T-helper 1 cell (primary cell): ENCODE measurements around the gene FYN.

Experiments used
- DNase-seq, 5 donors: peaks; one replicate each; pipeline ENCODE4 v3.0.0-alpha.2; 2012 to 2020

The FYN gene

GRCh38 chr6:111745636-111746035, 127.6 kb downstream of the FYN start:
- DNase-seq = no peak

GRCh38 chr6:111745186-111745585, 128.1 kb downstream of the FYN start:
- no peak for DNase-seq

GRCh38 chr6:111743862-111744692, 129.2 kb downstream of the FYN start:
- DNase-seq = no peak

DNA sequence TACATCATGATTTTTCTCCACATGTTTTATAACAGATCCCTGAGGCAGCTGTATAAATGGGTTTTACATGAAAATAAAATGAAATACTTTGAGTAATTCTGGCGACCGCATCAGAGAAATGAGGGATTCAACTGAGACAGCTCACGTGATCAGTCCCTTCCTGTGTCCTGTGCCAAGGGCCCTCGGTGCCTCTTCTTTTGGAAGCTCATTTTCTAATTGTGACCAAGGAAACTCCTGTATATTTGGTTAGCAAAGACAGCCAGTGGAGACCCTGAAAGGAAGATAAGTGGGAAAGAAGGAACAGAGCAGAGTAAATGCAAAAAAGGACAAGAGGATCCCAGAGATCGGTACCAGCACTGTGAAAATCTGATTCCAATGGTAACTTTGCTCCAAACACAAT, 129.9 kb downstream of the FYN start:
- DNase-seq = no peak

DNA sequence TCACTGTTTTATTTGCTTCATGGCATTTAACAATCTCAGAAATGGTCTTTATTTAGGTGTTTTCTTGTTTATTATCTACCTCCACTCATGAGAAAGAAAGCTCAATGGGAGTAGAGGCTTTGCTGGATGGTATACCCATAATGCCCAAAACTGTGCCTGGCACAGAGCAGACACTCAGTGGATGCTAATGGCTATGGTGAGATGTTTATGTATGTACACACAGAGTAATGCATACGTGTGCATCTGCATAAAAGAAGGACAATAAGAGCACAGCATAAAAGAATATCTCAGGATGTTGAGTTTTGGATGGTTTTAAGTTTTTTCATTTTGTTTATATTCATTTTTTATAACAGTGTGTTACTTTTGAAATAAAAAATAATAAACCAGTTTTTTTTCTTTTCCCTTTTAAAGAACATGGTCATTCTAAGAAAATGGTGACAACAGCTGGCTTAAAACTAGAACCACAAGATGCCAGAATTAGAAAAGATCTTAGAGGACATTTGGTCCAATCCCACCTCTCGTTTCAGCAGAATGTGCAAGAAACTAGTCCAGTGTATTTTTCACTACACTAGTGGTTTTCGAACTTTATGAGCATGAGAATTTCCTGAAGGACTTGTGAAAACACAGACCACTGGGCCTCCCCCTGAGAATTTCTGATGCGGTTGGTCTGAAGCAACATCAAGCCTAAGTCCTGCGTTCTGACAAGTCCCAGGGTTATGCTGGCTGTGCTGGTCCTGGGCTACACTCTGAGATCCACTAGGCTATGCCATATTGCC, 131.9 kb downstream of the FYN start:
- no peak for DNase-seq

- no peak for DNase-seq
These were observed 132.7 kb downstream of the FYN start for GRCh38 chr6:111740506-111740905.

- DNase-seq = no peak
These were observed 134.0 kb downstream of the FYN start for GRCh38 chr6:111739257-111739696.

GRCh38 chr6:111738631-111739030, 134.6 kb downstream of the FYN start:
- DNase-seq = no peak

- DNase-seq = no peak
These were observed 135.1 kb downstream of the FYN start for GRCh38 chr6:111738156-111738555.

- DNase-seq = peak in 1 of 5 donors; percentile 56
These were observed 136.2 kb downstream of the FYN start for GRCh38 chr6:111737065-111737521.

- DNase-seq = no peak
These were observed 137.1 kb downstream of the FYN start for GRCh38 chr6:111736005-111736608.

DNA sequence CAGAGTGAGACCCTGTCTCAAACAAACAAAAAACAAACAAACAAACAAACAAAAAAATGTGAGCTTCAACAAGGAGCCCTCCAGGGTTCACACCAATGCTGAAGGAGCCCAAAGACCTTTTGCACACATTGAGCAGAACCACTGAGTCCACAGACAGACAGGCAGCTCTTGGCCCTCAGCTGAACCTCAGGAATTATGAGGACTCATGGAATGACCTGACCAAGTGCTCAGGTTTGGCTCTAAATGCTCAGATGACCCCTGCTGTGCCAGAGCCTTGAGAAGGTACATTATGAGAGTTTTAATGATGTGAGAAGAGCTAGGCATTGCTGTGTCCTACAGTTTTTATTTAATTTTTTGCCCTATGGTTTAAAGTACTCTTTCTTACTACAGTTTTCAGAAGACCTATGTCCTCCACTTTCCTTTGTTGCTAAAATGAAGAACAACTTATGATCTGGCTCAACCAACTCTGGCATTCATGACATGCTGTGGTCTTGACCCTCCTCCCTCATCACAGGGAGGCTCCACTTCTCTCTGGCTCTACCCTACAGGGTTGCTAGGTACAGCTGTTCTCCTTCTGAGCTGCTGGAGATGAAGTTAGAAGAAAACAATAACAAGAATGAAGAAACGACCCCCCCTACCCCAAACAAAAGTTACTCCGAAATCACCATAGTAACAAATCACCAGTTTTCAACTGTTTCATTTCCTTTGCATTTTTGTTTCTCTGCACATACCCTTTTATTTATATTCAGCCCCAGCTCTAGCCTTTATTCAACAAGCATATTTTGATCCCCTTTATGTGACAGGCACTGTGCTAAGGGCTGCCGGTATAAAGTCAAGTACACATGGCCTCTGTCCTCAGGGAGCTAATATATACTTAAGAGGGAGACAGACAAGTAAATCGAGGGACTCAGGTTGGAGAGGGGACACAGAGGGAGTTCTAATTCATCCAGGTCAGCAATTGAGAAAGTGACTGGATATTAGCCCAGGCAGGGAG, 138.9 kb downstream of the FYN start:
- DNase-seq = no peak

GRCh38 chr6:111732390-111732789, 140.9 kb downstream of the FYN start:
- DNase-seq = no peak

DNA sequence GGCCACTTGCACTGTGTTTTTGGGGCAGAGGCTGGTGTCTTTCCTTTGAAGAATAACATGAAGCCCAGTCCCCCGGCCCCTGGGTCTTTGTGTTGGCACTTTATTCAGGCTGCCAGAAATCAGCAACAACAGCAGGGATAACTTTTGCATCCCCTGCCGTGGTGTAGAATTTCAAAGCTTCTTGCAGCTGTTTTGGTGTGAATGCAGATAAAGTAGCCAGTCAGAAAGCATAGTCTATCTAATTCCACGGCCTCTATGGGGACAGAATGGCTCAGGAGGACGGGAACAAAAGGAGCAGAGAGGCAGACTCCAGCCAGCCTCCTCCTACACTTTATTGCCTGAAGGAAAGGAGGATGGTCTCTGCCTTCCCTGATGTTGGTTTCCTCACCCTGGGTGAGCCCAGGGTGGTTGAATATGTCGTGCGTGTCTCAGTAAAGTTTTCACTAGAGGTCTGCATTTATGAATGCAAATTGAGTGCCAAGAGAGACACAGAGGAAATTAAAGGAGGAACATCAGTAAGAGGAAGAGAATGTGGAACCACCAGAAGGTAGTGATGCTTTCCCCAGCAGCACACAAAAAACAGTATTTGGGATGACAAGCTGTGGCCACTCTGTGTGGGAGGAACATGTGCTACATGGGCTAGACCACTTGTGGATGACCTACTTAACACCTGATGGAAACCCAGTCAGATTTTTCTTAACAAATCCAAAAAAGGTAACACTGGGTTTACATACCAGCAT, 141.6 kb downstream of the FYN start:
- no peak for DNase-seq

- no peak for DNase-seq
These were observed 142.4 kb downstream of the FYN start for GRCh38 chr6:111730864-111731263.

GRCh38 chr6:111727802-111728201, 145.4 kb downstream of the FYN start:
- DNase-seq = no peak

GRCh38 chr6:111727041-111727440, 146.2 kb downstream of the FYN start:
- no peak for DNase-seq

DNA sequence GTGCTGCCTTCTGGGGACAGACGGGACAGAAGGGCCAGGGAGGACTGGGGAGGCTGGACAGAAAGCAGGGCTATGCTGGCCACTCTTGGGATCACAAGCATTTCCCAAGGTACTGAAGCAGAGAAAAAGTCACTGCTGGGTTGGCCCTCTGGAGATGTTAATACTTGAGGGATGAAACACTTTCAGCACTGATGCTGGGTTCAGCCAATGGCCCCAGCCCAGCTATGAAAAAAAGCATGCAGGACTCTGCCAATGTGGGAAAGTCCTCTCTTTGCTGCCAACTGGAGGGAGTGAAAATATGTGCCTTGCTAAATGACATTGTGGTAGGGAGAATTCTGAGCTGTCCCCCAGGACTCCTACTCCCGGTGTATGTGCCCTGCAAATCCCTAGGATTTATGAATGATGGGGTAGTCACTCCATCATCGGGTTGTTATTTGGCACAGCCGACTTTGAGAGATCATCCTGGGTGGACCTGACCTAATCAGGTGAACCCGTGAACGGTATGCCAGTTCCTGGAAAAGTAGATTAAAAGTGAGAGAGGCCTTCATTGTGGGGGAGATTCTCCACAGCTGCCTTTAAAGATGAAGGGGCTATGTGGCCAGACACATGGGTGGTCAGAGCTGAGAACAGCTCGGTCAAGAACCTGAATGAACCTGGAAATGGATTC, 147.7 kb downstream of the FYN start:
- no peak for DNase-seq

DNA sequence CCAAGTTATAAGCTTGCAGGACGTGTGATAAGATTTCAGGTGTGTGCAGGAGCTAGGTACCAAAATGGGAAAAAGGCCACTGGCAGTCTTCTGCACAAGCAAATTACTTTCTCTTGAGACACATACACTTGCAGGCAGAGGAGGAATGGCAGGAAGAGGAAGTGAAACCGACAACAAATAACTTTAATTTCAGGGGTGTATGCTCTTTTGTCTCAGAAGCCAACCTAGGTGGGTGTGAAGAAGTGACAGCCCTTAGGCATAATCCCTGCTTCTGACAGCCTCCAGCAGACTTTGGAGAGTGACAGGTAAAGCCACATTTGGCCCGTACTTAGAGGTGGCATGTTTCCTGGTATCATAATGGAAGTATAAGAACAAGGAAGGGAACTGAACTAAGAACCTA, 148.7 kb downstream of the FYN start:
- DNase-seq = peak in 1 of 5 donors; percentile 58

GRCh38 chr6:111724039-111724438, 149.2 kb downstream of the FYN start:
- DNase-seq = no peak

DNA sequence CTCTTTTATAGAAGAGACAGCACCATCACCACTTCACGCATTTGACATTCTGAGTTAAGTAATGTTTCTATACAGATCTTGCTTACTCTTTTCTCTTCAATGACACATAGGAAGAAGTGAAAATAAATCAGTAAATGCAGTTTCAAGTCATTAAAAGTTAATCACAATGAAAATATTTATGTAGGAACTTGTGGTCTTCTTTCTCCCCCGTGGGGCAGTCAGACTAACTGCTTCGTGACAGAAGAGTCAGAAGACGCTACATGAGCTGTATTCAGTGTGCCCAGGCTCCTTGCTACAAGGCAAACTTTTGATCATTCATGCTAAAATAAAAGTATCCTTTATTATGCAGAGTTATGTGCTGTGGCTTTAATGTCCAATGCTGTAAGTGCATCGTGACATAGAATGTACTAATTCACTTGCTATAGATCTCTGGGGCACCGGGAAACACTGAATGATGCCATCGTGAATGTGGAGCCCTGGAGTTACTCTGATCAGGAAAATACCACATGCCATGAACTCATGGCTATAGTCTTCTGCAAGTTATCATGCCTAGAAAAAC, 149.8 kb downstream of the FYN start:
- DNase-seq = no peak
